Measurements from ENCODE around the gene ABHD17B.

The ABHD17B gene

GRCh38 chr9:71916834-71917534 is 6.0 kb upstream of the ABHD17B start:
- in situ Hi-C loops (cut with HindIII; ENCODE audit: low sequenced_read_pairs): loop anchor here (5.0 kb wide), 1 partner anchor 120 kb away; no protein-coding TSS in a partner anchor

- in situ Hi-C loops (cut with HindIII; ENCODE audit: low sequenced_read_pairs): loop anchor here (5.0 kb wide), 1 partner anchor 118 kb away; no protein-coding TSS in a partner anchor
Observed at GRCh38 chr9:71915495-71915894, 4.5 kb upstream of the ABHD17B start.

- in situ Hi-C loops (cut with HindIII; ENCODE audit: low sequenced_read_pairs): no loop called here
Observed at GRCh38 chr9:71911908-71912335, 929 bp upstream of the ABHD17B start.

GRCh38 chr9:71910650-71911060 is 338 bp downstream of the ABHD17B start:
- in situ Hi-C loops (cut with HindIII; ENCODE audit: low sequenced_read_pairs): no loop called here

GRCh38 chr9:71909887-71910649 is 925 bp downstream of the ABHD17B start:
- in situ Hi-C loops (cut with HindIII; ENCODE audit: low sequenced_read_pairs): no loop called here

GRCh38 chr9:71908825-71909224 is 2.2 kb downstream of the ABHD17B start:
- in situ Hi-C loops (cut with HindIII; ENCODE audit: low sequenced_read_pairs): no loop called here

- in situ Hi-C loops (cut with HindIII; ENCODE audit: low sequenced_read_pairs): no loop called here
Observed at GRCh38 chr9:71904076-71904475, 6.9 kb downstream of the ABHD17B start.

GRCh38 chr9:71901695-71902597 is 9.0 kb downstream of the ABHD17B start:
- in situ Hi-C loops (cut with HindIII; ENCODE audit: low sequenced_read_pairs): no loop called here

- in situ Hi-C loops (cut with HindIII; ENCODE audit: low sequenced_read_pairs): loop anchor here (25.0 kb wide), 1 partner anchor 89 kb away; no protein-coding TSS in a partner anchor
Observed at GRCh38 chr9:71898756-71899155, 12.2 kb downstream of the ABHD17B start.

GRCh38 chr9:71897577-71897976 is 13.4 kb downstream of the ABHD17B start:
- in situ Hi-C loops (cut with HindIII; ENCODE audit: low sequenced_read_pairs): loop anchor here (25.0 kb wide), 1 partner anchor 90 kb away; no protein-coding TSS in a partner anchor

GRCh38 chr9:71896761-71897160 is 14.2 kb downstream of the ABHD17B start:
- in situ Hi-C loops (cut with HindIII; ENCODE audit: low sequenced_read_pairs): loop anchor here (25.0 kb wide), 1 partner anchor 91 kb away; no protein-coding TSS in a partner anchor

- in situ Hi-C loops (cut with HindIII; ENCODE audit: low sequenced_read_pairs): loop anchor here (25.0 kb wide), 1 partner anchor 91 kb away; no protein-coding TSS in a partner anchor
Observed at GRCh38 chr9:71895955-71896354, 15.0 kb downstream of the ABHD17B start.

GRCh38 chr9:71895117-71895516 is 15.9 kb downstream of the ABHD17B start:
- in situ Hi-C loops (cut with HindIII; ENCODE audit: low sequenced_read_pairs): loop anchor here (25.0 kb wide), 1 partner anchor 92 kb away; no protein-coding TSS in a partner anchor

- in situ Hi-C loops (cut with HindIII; ENCODE audit: low sequenced_read_pairs): loop anchor here (25.0 kb wide), 1 partner anchor 96 kb away; no protein-coding TSS in a partner anchor
Observed at GRCh38 chr9:71891557-71892189, 19.3 kb downstream of the ABHD17B start.

GRCh38 chr9:71890042-71890679 is 20.8 kb downstream of the ABHD17B start:
- in situ Hi-C loops (cut with HindIII; ENCODE audit: low sequenced_read_pairs): loop anchor here (25.0 kb wide), 1 partner anchor 97 kb away; no protein-coding TSS in a partner anchor

GRCh38 chr9:71887362-71887761 is 23.6 kb downstream of the ABHD17B start:
- in situ Hi-C loops (cut with HindIII; ENCODE audit: low sequenced_read_pairs): loop anchor here (25.0 kb wide), 1 partner anchor 100 kb away; no protein-coding TSS in a partner anchor

GRCh38 chr9:71886541-71886940 is 24.5 kb downstream of the ABHD17B start:
- in situ Hi-C loops (cut with HindIII; ENCODE audit: low sequenced_read_pairs): loop anchor here (25.0 kb wide), 1 partner anchor 101 kb away; no protein-coding TSS in a partner anchor

- in situ Hi-C loops (cut with HindIII; ENCODE audit: low sequenced_read_pairs): loop anchor here (25.0 kb wide), 1 partner anchor 101 kb away; no protein-coding TSS in a partner anchor
Observed at GRCh38 chr9:71886015-71886414, 25.0 kb downstream of the ABHD17B start.

GRCh38 chr9:71885467-71885866 is 25.5 kb downstream of the ABHD17B start:
- in situ Hi-C loops (cut with HindIII; ENCODE audit: low sequenced_read_pairs): loop anchor here (25.0 kb wide), 1 partner anchor 102 kb away; no protein-coding TSS in a partner anchor
